Measurements from ENCODE around the gene CRAT. TPM values are rescaled to one million over a fixed set of nuclear protein-coding genes. Genes with fewer than 3 reads are reported as not detected.

Gene CRAT
- total and polyA plus RNA-seq, 2 experiments from 2014 or later: 4.6 to 9.9 TPM

- TF ChIP-seq, protein P1, sequence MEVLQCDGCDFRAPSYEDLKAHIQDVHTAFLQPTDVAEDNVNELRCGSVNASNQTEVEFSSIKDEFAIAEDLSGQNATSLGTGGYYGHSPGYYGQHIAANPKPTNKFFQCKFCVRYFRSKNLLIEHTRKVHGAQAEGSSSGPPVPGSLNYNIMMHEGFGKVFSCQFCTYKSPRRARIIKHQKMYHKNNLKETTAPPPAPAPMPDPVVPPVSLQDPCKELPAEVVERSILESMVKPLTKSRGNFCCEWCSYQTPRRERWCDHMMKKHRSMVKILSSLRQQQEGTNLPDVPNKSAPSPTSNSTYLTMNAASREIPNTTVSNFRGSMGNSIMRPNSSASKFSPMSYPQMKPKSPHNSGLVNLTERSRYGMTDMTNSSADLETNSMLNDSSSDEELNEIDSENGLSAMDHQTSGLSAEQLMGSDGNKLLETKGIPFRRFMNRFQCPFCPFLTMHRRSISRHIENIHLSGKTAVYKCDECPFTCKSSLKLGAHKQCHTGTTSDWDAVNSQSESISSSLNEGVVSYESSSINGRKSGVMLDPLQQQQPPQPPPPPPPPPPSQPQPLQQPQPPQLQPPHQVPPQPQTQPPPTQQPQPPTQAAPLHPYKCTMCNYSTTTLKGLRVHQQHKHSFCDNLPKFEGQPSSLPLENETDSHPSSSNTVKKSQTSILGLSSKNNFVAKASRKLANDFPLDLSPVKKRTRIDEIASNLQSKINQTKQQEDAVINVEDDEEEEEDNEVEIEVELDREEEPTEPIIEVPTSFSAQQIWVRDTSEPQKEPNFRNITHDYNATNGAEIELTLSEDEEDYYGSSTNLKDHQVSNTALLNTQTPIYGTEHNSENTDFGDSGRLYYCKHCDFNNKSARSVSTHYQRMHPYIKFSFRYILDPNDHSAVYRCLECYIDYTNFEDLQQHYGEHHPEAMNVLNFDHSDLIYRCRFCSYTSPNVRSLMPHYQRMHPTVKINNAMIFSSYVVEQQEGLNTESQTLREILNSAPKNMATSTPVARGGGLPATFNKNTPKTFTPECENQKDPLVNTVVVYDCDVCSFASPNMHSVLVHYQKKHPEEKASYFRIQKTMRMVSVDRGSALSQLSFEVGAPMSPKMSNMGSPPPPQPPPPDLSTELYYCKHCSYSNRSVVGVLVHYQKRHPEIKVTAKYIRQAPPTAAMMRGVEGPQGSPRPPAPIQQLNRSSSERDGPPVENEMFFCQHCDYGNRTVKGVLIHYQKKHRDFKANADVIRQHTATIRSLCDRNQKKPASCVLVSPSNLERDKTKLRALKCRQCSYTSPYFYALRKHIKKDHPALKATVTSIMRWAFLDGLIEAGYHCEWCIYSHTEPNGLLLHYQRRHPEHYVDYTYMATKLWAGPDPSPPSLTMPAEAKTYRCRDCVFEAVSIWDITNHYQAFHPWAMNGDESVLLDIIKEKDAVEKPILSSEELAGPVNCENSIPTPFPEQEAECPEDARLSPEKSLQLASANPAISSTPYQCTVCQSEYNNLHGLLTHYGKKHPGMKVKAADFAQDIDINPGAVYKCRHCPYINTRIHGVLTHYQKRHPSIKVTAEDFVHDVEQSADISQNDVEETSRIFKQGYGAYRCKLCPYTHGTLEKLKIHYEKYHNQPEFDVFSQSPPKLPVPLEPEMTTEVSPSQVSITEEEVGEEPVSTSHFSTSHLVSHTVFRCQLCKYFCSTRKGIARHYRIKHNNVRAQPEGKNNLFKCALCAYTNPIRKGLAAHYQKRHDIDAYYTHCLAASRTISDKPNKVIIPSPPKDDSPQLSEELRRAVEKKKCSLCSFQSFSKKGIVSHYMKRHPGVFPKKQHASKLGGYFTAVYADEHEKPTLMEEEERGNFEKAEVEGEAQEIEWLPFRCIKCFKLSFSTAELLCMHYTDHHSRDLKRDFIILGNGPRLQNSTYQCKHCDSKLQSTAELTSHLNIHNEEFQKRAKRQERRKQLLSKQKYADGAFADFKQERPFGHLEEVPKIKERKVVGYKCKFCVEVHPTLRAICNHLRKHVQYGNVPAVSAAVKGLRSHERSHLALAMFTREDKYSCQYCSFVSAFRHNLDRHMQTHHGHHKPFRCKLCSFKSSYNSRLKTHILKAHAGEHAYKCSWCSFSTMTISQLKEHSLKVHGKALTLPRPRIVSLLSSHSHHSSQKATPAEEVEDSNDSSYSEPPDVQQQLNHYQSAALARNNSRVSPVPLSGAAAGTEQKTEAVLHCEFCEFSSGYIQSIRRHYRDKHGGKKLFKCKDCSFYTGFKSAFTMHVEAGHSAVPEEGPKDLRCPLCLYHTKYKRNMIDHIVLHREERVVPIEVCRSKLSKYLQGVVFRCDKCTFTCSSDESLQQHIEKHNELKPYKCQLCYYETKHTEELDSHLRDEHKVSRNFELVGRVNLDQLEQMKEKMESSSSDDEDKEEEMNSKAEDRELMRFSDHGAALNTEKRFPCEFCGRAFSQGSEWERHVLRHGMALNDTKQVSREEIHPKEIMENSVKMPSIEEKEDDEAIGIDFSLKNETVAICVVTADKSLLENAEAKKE (CRISPR knock-in tag; IDR thresholded peaks at IDR 0.05): no peak
- TF ChIP-seq EZH2phosphoT487 (IDR thresholded peaks at IDR 0.05; ENCODE audit: unreplicated experiment) (no peak), POLR2AphosphoS5 (IDR thresholded peaks at IDR 0.05; ENCODE audit: low read depth) (no peak), CREB1 (CRISPR knock-in tag; IDR thresholded peaks at IDR 0.05; ENCODE audit: low read depth) (no peak), ZNF331 (CRISPR knock-in tag; IDR thresholded peaks at IDR 0.05; ENCODE audit: low read depth) (no peak), EZH2 (IDR thresholded peaks at IDR 0.05; ENCODE audit: low read depth, unreplicated experiment) (no peak), JUNB (IDR thresholded peaks at IDR 0.05; ENCODE audit: unreplicated experiment) (no peak), CTCF (conservative IDR thresholded peaks at IDR 0.05; ENCODE audit: low read depth in 2 of 2) (no peak), NANOG (IDR thresholded peaks at IDR 0.05; ENCODE audit: borderline replicate concordance) (no peak), ZNF114 (CRISPR knock-in tag; IDR thresholded peaks at IDR 0.05) (no peak), STAT1 (IDR thresholded peaks at IDR 0.05; ENCODE audit: unreplicated experiment) (no peak)
- TF ChIP-seq, protein P2, sequence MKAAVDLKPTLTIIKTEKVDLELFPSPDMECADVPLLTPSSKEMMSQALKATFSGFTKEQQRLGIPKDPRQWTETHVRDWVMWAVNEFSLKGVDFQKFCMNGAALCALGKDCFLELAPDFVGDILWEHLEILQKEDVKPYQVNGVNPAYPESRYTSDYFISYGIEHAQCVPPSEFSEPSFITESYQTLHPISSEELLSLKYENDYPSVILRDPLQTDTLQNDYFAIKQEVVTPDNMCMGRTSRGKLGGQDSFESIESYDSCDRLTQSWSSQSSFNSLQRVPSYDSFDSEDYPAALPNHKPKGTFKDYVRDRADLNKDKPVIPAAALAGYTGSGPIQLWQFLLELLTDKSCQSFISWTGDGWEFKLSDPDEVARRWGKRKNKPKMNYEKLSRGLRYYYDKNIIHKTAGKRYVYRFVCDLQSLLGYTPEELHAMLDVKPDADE (IDR thresholded peaks at IDR 0.05): no peak
Observed at GRCh38 chr9:129156163-129156562, 45.6 kb upstream of the CRAT start (continued).

Measured in GM23338 (cell line).